PC-9 (cell line): ENCODE results near the gene PRLH. TPM values are rescaled to one million over a fixed set of nuclear protein-coding genes. Genes with fewer than 3 reads are reported as not detected.

Source experiments
- BruUV-seq: library from RNA; stranded (reverse); fragments of 400-500 nt; replicated peaks from 2 replicates; lab custom pipeline; 2021; lab: Mats Ljungman, UMichigan
- CTCF ChIA-PET: fragments of 300-600 bp; sonication (Branson Sonifier 250); formaldehyde crosslinking; loops from one replicate; lab custom pipeline; 2022; ENCODE audit warnings: antibody characterized with exemption; lab: Charles Lee
- POLR2A ChIA-PET: fragments of 300-600 bp; sonication (Branson Sonifier 250); formaldehyde crosslinking; loops from one replicate; lab custom pipeline; 2022; ENCODE audit warnings: antibody characterized with exemption; ENCODE audit not compliant: unreplicated experiment; lab: Charles Lee
- DNase-seq, 2 experiments: peaks; one replicate each; pipeline versions ENCODE4 v3.0.0 to v3.0.0-alpha.2; 2015 to 2022; ENCODE audit warnings: mixed read lengths in 1 of 2
- H2AFZ ChIP-seq: fragments of 200-600 bp; sonication (generic); 2 replicates; pipeline ENCODE4 v1.8.1; 2017; ENCODE audit warnings: antibody characterized with exemption
- H3F3A ChIP-seq: fragments of 200-600 bp; sonication (generic); 2 replicates; pipeline ENCODE4 v1.8.1; 2017; ENCODE audit warnings: antibody characterized with exemption, mild to moderate bottlenecking, low read depth; ENCODE audit not compliant: insufficient read depth
- H3K27ac ChIP-seq: fragments of 200-600 bp; sonication (generic); 2 replicates; pipeline ENCODE4 v1.6.1; 2016; ENCODE audit warnings: mixed run types
- H3K27me3 ChIP-seq: fragments of 200-600 bp; sonication (generic); 2 replicates; pipeline ENCODE4 v1.6.1; 2016; ENCODE audit warnings: low read depth, mixed run types; ENCODE audit not compliant: insufficient read depth
- H3K36me3 ChIP-seq: fragments of 200-600 bp; sonication (generic); 2 replicates; pipeline ENCODE4 v1.6.1; 2016; ENCODE audit warnings: low read depth, mixed run types
- H3K4me1 ChIP-seq: fragments of 200-600 bp; sonication (generic); replicated peaks from 2 replicates; pipeline ENCODE4 v1.6.1; 2016; ENCODE audit warnings: mixed run types; ENCODE audit not compliant: insufficient read depth
- H3K4me2 ChIP-seq: fragments of 200-600 bp; sonication (generic); 2 replicates; pipeline ENCODE4 v1.6.1; 2017; ENCODE audit warnings: mixed run types
- H3K4me3 ChIP-seq: fragments of 200-600 bp; sonication (generic); 2 replicates; pipeline ENCODE4 v1.6.1; 2016; ENCODE audit warnings: mixed run types
- H3K79me2 ChIP-seq: fragments of 200-600 bp; sonication (generic); 2 replicates; pipeline ENCODE4 v1.6.1; 2017; ENCODE audit warnings: low read depth, mixed run types
- H3K9me2 ChIP-seq: fragments of 200-600 bp; sonication (generic); 2 replicates; pipeline ENCODE4 v1.8.1; 2017; ENCODE audit warnings: mild to moderate bottlenecking; ENCODE audit not compliant: insufficient read depth
- H3K9me3 ChIP-seq: fragments of 200-600 bp; sonication (generic); 2 replicates; pipeline ENCODE4 v1.8.1; 2016; ENCODE audit warnings: low read depth; ENCODE audit not compliant: insufficient read depth
- H4K20me1 ChIP-seq: fragments of 200-600 bp; sonication (generic); 2 replicates; pipeline ENCODE4 v1.8.1; 2017; ENCODE audit not compliant: insufficient read depth
- CTCF ChIP-seq: fragments of 200-600 bp; sonication (generic); conservative IDR thresholded peaks from 2 replicates; pipeline ENCODE4 v1.6.1; 2017; ENCODE audit warnings: mixed run types, antibody characterized with exemption, mild to moderate bottlenecking, moderate library complexity
- EZH2 ChIP-seq: fragments of 200-600 bp; sonication (generic); IDR thresholded peaks from 2 replicates; pipeline ENCODE4 v1.8.0; 2017; ENCODE audit warnings: antibody characterized with exemption, low read depth
- intact Hi-C: fragments of 100-400 bp; cut with micrococcal nuclease; formaldehyde crosslinking; loops from one replicate; pipeline ENCODE4 v1.10.0; 2022; ENCODE audit not compliant: unreplicated experiment
- total RNA-seq: library from RNA; stranded (reverse); gene quantifications from 2 replicates; pipeline ENCODE4 v1.2.3, GENCODE V29; 2021

PRLH gene
- total RNA-seq, 1 experiment from 2014 or later, result not detected

- no peak for TF ChIP-seq EZH2
- TF ChIP-seq CTCF, result no peak
- Histone ChIP-seq H2AFZ (no peak overlapping the region), H3K9me3 (peaks cover 10% of the 10 kb centered on the region; the same call in 1 of the 2 replicates), H3K36me3 (peaks cover 42% of the 10 kb centered on the region), H3K4me3 (no peak overlapping the region), H3K27ac (no peak overlapping the region), H3K27me3 (no peaks in the 10 kb centered on the region), H3K4me2 (no peak overlapping the region), H4K20me1 (peaks cover 4% of the 10 kb centered on the region; the same call in 1 of the 2 replicates), H3K4me1 (no peaks in the 10 kb centered on the region), H3K9me2 (no peaks in the 10 kb centered on the region), H3K79me2 (no peaks in the 10 kb centered on the region), H3F3A (peaks cover 41% of the 10 kb centered on the region)
- CTCF ChIA-PET, result no interaction called here
- intact Hi-C loops, result no loop called here
- BruUV-seq, result no TSS peak
- POLR2A ChIA-PET, result no interaction called here
- DNase-seq, result no peak
Observed at GRCh38 chr2:237556773-237557632, 9.4 kb upstream of the PRLH start.

DNA sequence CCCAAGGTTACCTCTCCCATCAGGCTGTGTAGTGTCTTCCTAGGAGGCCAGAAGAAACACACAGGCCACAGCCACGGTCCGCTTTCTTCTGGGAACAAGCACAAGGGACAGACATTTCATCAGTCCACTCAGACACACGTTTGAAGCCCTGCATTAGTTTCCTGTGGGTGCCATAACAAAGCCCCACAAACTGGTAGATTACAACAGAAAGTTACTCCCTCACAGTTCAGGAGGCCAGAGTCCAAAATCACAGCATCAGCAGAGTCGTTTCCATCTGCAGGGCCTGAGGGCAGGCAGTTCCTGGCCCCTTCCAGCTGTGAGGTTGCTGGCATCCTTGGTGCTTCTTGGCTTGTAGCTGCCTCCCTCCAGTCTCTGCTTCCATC lies 8.8 kb upstream of the PRLH start:
- intact Hi-C loops, result no loop called here
- Histone ChIP-seq H3K4me3 (no peak overlapping the region), H3K36me3 (peaks cover 36% of the 10 kb centered on the region), H2AFZ (no peak overlapping the region), H4K20me1 (peaks cover 4% of the 10 kb centered on the region; the same call in 1 of the 2 replicates), H3K9me3 (peaks cover 10% of the 10 kb centered on the region; the same call in 1 of the 2 replicates), H3K27me3 (no peaks in the 10 kb centered on the region), H3K4me1 (no peaks in the 10 kb centered on the region), H3K4me2 (no peak overlapping the region), H3K27ac (no peak overlapping the region), H3K9me2 (no peaks in the 10 kb centered on the region), H3F3A (peaks cover 35% of the 10 kb centered on the region), H3K79me2 (no peaks in the 10 kb centered on the region)
- DNase-seq, result no peak
- CTCF ChIA-PET, result interaction anchor here (1.0 kb wide), 1 partner anchor 435 kb away, joined by 3 read pairs; no protein-coding TSS in a partner anchor
- POLR2A ChIA-PET, result no interaction called here
- BruUV-seq, result no TSS peak
- TF ChIP-seq EZH2, result no peak
- TF ChIP-seq CTCF, result no peak

- BruUV-seq, result no TSS peak
- no peak overlapping the region for H3K27ac ChIP-seq
- ChIA-PET POLR2A (no interaction called here), CTCF (no interaction called here)
- H3K27me3 ChIP-seq, result peaks cover 8% of the 10 kb centered on the region
- H3K79me2 ChIP-seq, result no peaks in the 10 kb centered on the region
- H3K4me1 ChIP-seq, result no peaks in the 10 kb centered on the region
- peaks cover 6% of the 10 kb centered on the region; the same call in 1 of the 2 replicates for H3K9me3 ChIP-seq
- peaks cover 4% of the 10 kb centered on the region; the same call in 1 of the 2 replicates for H4K20me1 ChIP-seq
- peaks cover 21% of the 10 kb centered on the region for H3K36me3 ChIP-seq
- no peaks in the 10 kb centered on the region for H3K9me2 ChIP-seq
- no peak overlapping the region for H2AFZ ChIP-seq
- intact Hi-C loops, result no loop called here
- H3F3A ChIP-seq, result peaks cover 28% of the 10 kb centered on the region
- no peak for DNase-seq
- H3K4me3 ChIP-seq, result no peak overlapping the region
- H3K4me2 ChIP-seq, result no peak overlapping the region
- TF ChIP-seq CTCF (no peak), EZH2 (no peak)
Observed at GRCh38 chr2:237558961-237559641, 7.3 kb upstream of the PRLH start.
